Central memory CD4-positive, alpha-beta T cell (primary cell): ENCODE data around the gene NTPCR.
A peak's percentile ranks its signal among the peaks of the same experiment; 100 is the strongest.
"Not testable (repeated sequence)": the region's sequence is repeated elsewhere in the genome, so short reads cannot be mapped to it uniquely, and the experiment has no call there.

Source experiments
- DNase-seq: peaks from one replicate; pipeline ENCODE4 v3.0.0; 2022
- total RNA-seq, 3 experiments: gene quantifications; one replicate each; lab custom pipeline; 2026; lab: John Stamatoyannopoulos, UW

NTPCR gene, protein sequence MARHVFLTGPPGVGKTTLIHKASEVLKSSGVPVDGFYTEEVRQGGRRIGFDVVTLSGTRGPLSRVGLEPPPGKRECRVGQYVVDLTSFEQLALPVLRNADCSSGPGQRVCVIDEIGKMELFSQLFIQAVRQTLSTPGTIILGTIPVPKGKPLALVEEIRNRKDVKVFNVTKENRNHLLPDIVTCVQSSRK
- total RNA-seq = 19.5 to 38.3 (median 20.8) reads per million in 3 experiments

DNA sequence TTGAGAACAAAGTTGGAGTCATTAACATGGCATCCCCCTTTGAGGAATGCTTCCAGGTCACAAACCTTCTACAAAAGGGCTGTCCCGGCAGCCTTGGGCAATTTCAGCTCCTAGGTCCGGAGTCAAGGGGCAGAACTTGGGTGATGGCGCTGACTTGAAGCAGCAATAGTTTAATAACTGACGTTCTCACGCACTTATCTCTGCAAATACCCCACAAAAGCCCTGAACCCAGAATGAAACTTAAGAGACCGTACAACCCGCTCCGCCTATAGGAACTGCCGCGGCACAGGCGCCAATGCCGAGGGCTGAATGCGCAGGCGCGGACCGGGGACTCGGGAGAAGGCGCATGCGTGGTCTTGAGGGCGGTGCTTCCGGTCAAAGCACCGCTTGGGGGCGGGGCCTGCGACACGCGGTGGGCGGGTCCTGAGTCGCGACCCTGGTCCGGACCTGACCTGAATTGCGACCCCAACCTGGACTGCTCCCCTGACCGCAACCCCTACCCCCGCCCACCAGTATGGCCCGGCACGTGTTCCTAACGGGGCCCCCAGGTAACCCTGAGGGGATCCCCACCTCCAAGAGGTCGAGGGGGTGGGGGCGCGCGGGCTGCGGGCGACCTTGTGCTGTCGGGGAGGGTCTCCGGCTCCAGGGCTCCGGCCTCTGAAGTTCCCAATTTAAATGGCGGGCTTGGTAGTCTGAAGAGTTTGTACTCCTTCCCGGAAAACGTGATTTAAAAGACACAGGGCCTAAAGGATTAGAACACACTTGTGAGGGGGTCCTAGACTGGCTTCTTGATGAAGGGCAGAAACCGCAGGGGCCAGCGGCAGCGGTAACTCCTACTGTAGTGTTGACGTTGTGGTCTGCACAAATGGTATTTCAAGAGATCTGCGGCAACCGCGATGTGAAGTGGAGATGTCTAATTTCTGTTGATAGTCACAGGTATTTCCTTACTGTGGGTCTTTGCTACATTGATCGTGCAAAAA is at the start of gene NTPCR:
NTPCR (plus strand) TSS at position 415 of the 980 bp plus-strand sequence; CDS start at position 515, 100 bp downstream.
- peak; percentile 91 for DNase-seq

DNA sequence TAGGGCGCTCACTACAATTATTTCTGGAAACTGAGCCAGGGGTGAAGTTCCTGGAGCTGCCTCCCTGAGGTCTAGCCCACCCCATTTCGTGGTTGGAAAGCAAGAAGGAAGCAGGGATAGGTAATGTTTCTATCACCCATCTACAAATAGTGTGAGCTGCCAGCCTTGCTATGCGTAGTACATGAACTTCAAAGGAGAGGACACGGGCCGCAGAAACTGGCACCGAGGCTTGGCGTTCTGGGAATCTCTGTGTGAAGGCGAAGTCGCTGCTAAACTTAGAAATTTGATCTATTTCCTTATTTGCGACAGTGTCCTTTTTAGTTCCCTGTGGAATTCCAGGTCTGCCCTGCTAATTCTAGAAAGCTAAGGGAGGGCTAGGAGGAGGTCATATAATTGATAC is 49.6 kb upstream of the NTPCR start:
- no peak for DNase-seq

DNA sequence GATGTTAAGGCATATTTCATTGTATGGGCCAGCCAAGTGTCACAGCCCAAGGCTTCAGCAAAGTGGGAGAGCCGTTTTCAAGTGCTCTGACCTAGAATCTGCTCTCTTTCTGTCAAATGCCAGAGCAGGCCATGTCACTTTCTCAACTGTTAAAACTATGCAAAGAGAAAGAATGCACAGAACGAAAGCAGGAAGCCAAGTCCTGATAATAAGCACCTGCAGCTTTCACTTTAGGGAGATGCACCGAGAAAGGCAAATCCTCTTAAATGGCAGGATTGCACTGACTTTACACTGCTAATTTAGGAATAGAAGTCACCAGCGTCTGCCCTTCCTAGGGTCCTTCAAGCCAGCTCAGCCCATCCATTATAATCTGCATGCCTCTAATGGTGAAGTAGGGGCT is 49.2 kb upstream of the NTPCR start:
- DNase-seq = no peak

DNA sequence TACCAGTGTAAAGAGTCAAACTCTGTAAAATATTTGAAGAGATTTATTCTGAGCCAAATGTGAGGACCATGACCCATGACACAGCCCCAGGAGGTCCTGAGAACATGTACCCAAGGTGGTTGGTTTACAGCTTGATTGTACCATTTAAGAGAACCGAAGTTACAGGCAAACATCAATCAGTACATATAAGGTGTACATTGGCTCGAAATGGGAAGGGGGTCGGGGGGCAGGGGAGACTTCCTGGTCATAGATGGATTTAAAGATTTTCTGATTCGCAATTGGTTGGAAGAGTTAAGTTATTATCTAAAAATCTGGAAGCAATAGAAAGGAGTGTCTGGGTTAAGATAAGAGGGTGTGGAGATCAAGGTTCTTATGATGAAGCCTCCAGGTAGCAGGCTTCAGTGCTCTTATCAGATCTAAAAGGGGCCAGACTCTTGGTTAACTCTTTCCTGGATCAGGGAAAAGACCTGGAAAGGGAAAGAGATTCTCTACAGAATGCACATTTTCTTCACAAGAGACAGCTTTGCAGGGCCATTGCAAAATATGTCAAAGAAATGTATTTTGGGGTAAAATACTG is 47.5 kb upstream of the NTPCR start:
- no peak for DNase-seq

DNA sequence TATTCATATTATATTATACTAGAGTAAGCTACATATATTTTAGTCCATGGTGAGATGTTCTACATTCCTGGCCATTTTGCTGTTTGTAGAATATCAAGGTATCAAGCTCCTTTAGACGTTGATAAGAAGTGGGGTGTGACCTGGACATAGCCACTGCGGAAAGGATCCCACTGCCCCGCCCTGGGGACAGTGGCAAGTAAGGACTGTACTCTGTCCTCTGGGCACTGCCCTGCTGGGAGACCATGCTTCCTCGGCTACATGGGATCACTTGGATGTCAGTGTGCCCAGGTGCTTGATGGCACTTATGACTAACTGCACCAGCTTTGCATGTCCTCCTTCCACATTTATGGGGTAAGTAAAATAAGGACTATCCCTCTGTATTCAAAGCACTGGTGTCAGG is 46.3 kb upstream of the NTPCR start:
- no peak for DNase-seq

DNA sequence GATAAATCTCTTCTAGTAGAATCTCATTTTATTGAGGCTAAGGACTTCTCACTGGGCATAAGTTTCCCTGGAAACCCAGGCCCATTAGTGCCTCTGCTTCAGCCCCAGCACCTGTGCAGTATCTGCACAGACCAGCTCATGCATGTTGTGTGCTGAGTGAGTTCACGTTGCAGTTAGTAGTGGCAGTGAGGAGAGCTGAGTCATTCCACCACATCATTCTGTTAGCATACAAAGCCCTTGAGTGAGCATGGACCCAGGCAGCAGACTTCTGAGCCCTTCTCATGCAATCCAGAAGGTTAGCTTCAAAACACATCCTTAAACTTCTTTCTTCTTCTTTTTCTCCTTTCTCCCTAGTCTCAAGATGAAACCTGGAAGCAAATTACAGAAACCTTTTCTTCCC is 45.8 kb upstream of the NTPCR start:
- DNase-seq = no peak

DNA sequence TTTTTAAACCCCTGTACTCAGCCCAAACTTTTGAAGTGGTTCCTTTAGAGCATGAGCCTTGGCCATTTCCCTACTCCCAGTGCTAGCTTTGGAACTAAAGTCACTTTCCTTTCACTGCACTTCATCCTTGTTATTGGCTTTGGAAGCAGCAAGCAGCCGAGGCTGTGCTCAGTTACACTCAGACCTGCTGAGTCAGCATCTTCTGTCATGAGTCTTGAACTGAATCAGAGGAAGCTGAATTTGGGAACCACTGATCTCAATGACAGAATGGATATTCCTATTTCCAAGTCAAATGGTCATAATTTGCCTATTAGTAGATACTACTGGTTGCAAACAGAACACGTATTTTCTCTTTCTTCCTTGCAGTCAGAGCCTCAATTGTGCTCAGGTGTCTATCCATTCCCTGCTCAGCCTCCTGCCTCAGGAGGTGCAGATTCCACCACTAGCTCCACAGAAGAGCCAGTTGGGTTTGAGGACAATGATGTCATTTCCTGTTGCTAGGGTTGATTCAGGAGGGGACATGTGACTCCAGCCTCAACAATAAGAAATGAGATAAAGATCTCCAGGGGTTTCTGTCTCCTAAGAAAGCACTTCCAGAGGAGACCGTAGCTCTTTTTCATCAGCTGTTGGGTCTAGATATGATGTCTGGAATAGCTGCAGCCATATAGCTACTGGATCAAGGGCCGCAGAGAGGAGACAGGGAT is 44.9 kb upstream of the NTPCR start:
- no peak for DNase-seq

DNA sequence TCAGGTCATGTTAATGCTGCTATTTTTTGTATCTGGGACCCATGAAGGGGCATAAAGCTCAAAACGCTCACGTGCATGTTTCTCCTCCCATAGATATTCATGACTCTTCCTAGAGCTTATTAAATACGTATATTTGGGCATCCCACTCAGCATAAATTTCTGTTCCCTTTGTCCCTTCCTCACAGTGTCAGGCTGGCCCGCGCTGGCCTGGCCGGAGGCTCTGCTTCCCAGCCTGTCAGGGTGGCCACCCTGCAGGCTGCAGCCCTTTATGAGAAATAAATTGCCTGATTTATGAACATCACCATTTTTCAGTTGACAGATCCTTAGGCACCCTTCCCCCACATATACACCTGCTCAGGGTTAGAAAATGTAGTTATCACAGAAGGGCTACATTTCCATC is 44.0 kb upstream of the NTPCR start:
- DNase-seq = no peak

DNA sequence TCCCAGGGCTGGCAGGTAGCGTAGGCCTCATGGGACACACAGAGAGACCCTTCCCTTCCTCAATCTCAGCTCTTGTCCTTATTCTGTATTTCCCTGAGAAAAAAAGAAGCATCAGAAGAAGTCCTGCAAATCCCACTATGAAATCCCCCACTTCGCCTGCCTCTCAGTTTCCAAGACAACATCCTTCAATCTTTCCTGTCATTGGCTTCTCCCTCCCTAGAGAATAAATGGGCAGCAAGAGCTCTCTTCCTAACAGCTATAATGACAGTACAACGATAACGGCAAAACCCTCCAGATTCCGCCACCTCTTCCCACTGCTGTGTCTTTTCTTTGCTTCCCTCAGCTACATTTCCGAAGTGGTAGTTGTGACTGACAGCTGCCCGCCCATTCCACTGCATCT is 41.6 kb upstream of the NTPCR start:
- no peak for DNase-seq

DNA sequence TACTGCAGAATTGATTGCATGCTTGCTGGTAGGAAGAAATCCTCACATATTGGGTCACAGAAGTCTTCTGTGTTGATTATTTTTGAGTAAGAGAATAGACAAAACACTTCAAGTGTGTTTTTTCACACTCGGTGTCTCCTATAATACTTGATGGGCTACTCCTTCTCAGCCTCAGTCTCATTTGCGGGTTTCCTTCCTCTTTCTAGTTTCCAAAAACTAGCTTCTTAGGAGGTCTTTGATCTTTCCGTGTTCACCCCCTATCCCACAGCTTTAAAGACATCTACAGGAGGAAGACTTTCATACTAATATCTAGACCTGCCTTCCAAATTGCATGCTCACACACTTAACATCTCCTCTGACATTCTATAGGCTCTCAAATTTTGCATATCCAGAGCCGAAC is 40.7 kb upstream of the NTPCR start:
- no peak for DNase-seq

DNA sequence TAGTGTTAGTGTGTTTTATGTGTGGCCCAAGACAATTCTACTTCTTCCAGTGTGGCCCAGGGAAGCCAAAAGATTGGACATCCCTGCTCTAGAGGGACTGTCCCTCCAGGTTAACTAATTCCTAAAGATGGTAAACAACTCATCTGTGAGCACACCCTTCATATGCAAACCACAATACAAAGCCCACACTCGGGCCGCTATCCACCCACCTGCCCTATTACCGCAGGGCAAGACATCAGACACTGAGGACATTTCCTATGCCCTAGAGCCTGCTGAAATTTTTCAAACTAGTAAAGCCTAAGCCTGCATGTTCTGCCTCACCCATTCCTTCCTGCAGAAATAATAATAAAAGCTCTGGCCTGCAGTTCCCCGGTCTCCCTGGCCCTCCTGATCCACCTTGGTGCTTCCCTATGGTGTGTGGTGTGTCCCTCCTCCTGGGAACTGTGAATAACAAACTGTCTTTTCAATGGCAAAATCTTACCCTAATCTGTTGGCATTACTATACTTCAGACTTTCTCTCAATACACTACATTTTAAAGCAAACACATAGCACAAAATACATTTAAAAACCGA is 39.3 kb upstream of the NTPCR start:
- no peak for DNase-seq

DNA sequence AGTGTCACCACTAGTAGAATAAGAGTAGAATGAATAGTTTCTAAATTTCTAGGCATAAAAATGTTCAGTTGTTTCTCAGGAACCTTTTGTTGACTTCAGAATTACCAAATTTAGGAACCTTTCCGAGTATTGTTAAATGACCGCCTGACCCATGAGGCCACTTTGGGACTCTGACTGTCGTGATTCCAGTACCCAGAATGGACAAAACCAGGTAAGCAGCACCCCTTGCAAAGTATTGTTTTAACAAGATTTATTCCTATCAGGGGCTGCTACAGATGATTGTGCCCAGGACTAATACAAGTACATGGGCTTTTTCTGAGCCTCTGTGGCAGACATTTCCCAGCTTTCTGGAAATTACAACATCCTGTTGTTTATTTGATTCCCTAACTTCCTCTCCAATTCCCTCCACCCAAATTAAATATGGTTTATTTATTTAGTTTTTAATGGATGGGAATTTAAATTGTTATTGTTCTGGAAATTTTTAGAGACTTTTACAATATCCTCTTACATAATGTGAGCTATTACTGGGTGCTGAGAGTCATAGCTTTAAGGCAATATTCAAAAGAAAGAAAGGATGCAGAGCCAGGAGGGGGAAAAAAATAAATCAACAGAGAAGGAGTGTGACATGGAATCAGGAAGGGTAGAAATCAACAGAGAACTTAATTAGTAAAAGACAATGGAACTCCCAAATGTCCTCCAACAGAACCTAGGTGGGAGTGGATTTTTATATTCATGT is 37.4 kb upstream of the NTPCR start:
- DNase-seq = no peak

DNA sequence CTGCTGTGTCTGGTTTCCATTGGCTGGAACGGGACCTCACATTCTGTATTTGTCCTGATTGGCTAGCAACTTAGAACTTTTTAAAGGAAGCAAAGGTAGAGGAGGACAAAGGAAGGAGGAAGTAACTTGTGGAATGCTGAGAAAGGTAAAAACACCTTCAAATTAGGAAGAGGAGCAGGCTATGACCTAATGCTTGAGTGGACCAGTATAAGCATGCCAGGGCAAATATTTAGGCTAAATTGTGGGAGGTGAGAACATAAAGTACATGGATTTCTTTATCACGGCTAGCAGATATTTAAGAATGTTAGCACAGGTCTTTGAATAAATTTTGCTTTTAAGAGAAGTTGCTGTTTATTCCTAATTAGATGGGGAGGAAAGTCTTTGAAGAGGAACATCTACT is 36.1 kb upstream of the NTPCR start:
- DNase-seq = not testable (repeated sequence)

DNA sequence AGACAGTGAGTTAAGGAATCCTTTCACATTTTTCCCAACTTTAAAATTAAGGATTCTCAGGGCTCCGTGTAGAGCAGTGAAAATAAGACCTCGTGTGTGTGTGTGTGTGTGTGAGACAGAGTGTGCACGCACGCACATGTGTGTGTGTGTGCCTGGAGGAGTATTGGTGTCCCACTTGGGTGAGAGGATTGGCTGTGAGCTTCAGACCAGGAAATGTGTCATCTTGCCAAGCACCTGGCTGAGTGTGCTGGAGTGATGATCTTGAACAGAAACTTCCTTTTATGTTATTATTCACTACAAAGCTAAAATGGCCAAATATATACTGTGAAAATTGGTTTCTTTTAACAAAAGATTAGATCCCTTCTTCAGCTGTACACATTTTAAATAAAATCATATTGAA is 35.2 kb upstream of the NTPCR start:
- no peak for DNase-seq

DNA sequence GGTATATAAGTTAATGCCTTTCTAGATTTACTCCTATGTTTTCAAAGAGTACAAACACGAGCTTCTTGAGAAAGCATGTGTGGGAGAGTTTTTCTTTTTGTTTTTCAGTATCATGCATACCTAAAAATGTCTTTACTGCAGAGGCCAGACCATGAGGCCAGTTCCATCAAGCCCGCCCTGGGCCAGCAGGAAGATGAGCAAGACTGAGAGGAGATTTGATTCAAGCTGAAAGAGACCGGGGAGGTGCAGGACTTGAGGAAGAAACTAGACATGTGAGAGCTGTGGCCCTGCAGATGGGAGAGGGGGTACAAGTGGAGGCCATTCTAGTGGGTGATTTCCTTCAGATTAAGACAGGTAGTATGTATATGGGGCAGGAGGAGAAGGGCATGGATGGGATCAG is 33.4 kb upstream of the NTPCR start:
- DNase-seq = no peak

DNA sequence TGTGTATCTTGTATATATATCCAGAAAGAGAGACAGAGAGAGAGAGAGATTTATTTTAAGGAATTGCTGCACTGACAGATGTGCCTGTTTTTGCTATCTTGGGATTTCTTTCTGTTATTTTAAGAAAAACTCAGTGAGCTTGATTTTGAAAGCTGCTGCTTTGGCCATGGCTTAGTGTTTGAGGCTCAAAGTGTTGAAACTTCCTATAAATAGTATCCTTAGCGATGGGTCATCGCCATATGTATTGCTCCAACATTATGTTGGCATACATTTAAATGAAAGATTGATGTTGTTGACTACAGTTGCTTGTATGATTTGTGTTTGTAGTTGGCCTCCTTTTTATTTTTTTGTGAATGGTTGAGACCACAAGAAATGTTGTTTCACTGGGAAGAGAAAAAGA is 29.0 kb upstream of the NTPCR start:
- DNase-seq = no peak

DNA sequence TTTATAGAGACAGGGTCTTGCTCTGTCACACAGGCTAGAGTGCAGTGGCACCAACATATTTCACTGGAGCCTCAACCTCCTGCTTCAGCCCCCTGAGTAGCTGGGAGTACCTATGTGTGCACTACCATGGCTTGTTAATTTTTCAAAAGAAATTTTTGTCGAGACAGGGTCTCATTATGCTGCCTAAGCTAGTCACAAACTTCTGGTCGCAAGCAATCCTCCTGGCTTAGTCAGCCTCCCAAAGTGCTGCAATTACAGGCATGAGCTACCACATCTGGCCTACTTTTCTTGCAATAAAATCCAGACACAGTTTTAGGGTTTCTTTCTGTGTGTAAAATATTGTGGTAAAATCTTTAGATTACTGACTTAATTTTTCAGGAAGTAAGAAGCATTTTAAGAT is 27.9 kb upstream of the NTPCR start:
- DNase-seq = no peak

DNA sequence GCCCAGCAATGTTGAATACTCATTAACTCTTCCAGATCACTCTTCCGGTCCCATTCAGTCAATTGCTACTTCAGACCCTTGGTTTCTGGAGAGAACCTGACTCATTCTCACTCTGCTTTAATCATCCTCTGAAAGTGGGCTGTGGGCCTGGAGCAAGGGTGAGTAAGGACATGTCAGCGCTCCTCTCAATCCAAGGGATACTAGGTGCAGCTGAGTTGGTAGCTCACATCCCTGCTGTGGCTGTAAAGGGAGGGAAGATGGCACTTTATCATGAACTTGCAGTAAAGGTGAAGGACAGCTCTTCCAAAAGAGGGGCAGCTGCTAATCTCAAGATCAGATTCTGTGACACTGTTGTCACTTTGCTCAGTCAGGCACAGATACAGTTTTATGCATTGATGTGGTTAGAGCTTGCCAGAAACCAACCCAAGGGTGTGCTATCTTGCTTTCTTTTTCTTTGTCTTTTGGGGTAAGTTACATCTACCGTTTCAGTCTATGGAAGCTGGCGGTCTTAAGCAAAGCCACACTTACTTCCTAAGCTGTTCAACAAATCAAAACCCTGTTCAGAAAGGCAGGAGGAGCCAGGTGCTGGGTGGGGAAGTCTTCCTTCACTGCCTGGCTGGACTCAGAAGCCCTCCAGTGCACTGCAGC is 26.5 kb upstream of the NTPCR start:
- DNase-seq = peak; percentile 83

DNA sequence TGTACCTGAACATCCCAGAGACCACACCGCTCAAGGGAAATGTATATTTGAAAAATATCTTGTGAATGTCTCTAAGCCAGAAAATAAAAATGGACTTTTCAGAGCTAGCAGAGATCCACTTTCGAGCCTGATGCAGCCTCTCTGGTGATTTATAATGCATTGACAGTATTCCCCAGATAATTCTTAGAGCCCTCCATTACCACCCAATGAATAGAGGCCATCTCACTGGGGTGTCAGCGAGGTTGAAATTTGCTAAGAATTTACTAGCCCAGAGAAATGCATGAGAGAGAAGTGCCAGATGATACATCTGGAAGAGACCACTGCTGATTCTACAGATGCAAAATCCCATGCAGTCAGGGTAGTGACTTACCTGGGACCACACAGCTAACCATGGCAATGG is 25.5 kb upstream of the NTPCR start:
- DNase-seq = no peak

DNA sequence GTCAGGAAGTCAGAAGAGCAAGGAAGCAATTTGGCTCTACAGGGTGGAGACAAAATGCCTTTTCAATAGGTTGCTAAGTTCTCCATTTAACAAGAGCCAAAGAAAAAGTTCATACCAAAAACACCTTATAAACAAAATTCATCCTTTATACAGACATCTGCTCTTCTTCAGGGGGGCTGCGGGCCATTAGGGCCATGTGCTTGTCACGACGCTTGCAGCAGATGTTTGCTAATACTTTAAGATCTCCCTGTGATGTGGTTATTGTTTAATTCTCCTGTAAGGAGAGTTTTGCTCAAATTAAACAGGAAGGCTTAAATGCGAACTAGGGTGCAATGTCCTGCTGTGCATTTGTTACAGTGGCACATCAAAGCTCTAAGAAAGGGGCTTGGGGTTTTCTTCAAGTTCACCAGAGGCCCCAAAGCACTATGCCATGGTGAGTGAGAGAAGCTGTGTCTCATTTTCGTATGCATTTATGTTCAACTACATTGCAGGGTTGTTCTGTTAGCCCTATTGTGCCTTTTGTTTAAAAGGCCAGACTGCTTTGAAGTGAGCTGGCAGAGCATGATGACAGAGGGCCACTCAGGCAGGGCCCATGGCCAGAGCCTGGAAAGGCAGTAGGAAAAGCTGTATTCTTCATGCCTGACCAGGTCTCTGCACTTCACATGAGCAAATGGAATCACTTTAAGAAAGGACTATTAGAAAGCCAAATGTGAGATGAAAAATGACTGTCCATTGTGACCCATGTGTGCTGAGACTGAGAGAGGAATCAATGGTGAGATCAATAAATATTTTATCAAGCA is 24.8 kb upstream of the NTPCR start:
- DNase-seq = no peak

DNA sequence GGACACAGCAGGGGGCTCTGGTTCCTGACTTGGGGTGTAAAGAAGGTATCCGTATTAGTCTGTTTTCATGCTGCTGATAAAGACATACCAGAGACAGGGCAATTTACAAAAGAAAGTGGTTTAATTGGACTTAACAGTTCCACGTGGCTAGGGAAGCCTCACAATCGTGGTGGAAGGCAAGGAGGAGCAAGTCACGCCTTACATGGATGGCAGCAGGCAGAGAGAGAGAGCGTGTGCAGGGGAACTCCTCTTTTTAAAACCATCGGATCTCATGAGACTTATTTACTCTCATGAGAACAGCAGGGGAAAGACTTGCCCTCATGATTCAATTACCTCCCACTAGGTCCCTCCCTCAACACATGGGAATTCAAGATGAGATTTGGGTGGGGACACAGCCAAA is 23.2 kb upstream of the NTPCR start:
- not testable (repeated sequence) for DNase-seq
